Suprapubic skin (tissue), 4 donors: Measurements from ENCODE around the gene RFX5.
"Not testable (repeated sequence)": the region's sequence is repeated elsewhere in the genome, so short reads cannot be mapped to it uniquely, and the experiment has no call there.

ENCODE experiments used
- EP300 ChIP-seq: sonication (generic); formaldehyde crosslinking; IDR thresholded peaks from one replicate; pipeline ENCODE4 v1.6.1; 2017; ENCODE audit warnings: antibody characterized with exemption
- POLR2A ChIP-seq, 2 donors: fragments of 450-650 bp; IDR thresholded peaks; one replicate each; pipeline ENCODE4 v1.6.1; 2017; ENCODE audit warnings: antibody characterized with exemption in 2 of 2, mild to moderate bottlenecking in 2 of 2, moderate library complexity in 2 of 2
- POLR2AphosphoS5 ChIP-seq, 3 donors: sonication (generic); formaldehyde crosslinking; IDR thresholded peaks; one replicate each; pipeline ENCODE4 v1.6.1; 2017; ENCODE audit warnings: antibody characterized with exemption in 3 of 3
- TF ChIP-seq, protein P1 (sequence below), 2 donors: fragments of 200-600 bp in 1 of 2; fragments of 450-650 bp in 1 of 2; sonication (generic) in 1 of 2; IDR thresholded peaks; one replicate each; pipeline ENCODE4 v1.5.1; 2016 to 2019; ENCODE audit warnings: antibody characterized with exemption in 2 of 2, mild to moderate bottlenecking in 1 of 2, moderate library complexity in 1 of 2

DNA sequence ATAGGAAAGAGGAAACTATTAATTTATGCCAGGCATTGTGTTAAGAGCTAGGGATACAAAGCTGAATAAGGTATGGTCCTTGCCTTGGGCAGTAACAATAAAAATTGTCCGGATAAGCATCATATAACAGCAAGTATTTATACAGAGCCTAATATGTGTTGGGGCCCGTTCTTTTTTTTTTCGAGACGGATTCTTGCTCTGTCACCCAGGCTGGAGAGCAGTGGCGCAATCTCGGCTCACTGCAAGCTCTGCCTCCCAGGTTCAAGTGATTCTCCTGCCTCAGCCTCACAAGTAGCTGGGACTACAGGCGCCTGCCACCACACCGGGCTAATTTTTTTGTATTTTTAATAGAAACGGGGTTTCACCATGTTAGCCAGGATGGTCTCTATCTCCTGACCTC lies 3.3 kb upstream of the RFX5 start:
- TF ChIP-seq POLR2A (IDR thresholded peaks at IDR 0.05); POLR2AphosphoS5 (IDR thresholded peaks at IDR 0.05); EP300: not testable (repeated sequence)
- TF ChIP-seq, protein P1, sequence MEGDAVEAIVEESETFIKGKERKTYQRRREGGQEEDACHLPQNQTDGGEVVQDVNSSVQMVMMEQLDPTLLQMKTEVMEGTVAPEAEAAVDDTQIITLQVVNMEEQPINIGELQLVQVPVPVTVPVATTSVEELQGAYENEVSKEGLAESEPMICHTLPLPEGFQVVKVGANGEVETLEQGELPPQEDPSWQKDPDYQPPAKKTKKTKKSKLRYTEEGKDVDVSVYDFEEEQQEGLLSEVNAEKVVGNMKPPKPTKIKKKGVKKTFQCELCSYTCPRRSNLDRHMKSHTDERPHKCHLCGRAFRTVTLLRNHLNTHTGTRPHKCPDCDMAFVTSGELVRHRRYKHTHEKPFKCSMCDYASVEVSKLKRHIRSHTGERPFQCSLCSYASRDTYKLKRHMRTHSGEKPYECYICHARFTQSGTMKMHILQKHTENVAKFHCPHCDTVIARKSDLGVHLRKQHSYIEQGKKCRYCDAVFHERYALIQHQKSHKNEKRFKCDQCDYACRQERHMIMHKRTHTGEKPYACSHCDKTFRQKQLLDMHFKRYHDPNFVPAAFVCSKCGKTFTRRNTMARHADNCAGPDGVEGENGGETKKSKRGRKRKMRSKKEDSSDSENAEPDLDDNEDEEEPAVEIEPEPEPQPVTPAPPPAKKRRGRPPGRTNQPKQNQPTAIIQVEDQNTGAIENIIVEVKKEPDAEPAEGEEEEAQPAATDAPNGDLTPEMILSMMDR (IDR thresholded peaks at IDR 0.05), result not testable (repeated sequence)
